TTC549 (cell line): ENCODE results near the gene ISX.

Experiments
- FAIRE-seq: peaks from 2 replicates; lab custom pipeline; 2012; peaks lifted over from hg19 to GRCh38; lab: Jason Lieb, UNC

The ISX gene

DNA sequence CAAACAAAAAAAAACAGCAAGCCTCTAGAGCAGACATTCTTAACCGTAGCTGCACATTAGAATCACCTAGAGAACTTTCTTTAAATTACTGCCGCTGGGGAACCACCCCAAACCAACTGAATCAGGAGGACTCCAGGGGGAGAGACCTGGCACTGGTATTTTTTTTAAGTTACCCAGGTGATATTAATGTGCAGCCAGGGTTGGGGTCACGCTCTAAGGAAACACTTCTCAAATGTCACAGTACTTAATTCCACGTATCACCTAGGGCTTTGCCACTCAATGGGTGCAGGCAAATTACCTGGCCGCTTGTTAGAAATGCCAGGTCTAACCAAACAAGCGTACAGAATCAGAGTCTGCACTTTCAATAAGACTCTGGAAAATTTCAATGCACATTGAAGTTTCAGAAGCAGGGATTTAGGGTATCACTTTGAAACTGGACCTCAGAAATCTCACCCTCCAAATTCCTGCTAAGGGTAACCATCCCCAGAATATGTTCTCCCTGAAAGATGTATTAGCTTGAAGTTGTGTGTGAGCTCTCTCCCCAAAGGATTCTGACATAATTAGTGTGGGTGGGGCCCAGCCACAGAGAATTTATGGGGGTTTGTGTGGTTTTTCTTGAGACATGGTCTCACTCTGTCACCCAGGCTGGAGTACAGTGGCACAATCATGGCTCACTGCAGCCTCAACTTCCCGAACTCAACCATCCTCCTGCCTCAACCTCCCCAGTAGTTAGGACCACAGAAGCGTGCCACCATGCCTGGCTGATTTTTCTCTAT is 12.7 kb upstream of the ISX start:
- FAIRE-seq: no peak

DNA sequence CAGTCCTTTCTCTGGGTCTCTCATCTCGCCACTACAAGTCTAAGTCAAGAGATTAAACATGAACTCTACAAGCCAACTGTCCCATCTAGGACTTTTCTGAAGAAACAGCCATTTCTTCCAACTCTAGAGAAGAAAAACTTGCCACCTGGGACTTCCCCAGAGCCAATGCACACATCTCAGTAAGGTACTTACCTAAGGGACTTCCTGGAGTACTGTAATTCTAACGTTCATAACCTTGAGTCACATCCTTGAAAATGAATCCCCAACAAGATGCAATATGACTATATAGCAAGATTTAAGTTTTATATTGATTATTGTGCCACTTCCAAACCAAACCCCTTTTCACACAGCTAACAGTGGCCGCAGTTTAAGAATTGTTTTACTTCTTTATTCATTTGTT is 11.9 kb upstream of the ISX start:
- no peak for FAIRE-seq

DNA sequence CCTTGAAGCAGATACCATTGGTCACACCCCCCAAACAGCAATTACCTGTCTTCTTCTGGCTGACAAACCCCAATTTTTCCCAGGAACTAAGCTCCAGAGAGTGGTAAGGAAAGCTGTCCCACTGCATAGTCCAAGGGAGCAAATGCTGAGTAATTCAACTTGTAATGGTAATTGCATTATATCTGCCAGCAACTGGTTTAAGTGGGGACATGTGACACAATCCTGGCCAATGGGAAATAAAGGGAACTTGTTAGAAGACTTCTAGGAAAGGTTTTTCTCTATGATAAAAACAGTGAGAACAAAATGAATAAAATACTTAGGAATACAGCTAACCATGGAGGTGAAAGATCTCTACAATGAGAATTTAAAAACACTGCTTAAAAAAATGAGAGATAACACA is 9.5 kb upstream of the ISX start:
- FAIRE-seq: no peak

DNA sequence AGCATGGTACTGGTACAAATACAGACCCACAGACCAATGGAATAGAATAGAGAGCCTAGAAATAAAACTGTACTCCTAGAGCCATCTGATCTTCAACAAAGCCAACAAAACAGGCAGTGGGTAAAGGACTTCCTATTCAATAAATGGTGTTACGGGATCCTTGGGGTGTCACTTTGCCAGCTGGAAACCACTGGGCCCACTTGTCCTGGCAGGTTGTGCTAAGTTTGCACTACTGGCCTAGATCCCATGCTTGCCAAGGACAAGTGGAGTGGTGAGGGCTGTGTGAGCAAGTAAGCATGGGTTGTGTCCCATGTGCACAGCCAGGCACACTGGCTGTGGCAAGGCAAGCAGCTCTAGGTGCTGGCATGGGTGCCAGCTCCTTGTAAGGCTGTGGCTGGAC is 8.8 kb upstream of the ISX start:
- FAIRE-seq: no peak

DNA sequence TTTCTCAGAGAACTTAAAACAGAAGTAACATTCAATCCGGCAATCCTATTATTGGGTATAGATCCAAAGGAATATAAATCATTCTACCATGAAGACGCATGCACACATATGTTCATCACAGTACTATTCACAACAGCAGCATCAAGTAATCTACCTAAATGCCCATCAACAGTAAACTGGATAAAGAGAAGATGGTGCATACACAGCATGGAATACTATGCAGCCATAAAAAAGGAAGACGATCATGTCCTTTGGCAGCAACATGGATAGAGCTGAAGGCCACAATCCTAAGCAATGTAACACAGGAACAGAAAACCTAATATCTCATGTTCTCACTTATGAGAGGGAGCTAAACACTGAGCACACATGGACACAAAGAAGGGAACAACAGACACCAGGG is 6.3 kb upstream of the ISX start:
- FAIRE-seq: no peak

DNA sequence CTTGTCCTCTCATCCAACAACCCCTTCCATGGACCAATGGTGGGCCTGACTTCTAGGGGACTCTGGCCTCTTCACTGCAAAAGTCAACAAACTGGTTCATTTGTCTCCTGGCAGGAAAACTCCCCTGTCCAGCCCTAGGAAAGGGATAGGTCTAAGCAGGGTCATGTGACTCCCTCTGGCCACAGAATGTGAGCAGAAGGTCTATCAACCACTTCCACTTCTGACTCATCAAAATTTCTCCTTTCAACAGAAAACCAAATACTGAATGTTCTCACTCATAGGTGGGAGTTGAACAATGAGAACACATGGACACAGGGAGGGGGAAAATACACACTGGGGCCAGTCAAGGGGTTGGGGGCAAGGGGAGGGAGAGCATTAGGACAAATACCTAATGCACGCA is 1.3 kb upstream of the ISX start:
- no peak for FAIRE-seq

DNA sequence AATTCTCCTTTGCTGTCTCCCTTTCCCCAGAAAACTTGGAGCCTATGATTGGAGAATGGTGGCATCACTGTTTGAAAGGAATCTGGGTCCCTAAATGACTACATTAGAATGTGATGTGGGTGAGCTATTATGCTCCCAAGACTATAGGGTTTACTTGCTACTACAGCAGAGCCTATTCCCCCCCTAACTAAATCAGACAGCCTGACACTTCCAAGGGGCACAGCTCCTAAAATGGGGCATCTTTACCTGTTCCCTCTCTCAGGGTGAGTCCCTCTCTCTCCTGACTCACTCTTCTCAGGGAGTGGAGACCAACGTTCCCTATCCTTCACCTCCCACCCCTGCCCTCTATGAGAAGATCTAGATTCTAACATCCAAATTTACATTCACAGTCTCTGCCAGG is 775 bp upstream of the ISX start:
- FAIRE-seq: no peak

DNA sequence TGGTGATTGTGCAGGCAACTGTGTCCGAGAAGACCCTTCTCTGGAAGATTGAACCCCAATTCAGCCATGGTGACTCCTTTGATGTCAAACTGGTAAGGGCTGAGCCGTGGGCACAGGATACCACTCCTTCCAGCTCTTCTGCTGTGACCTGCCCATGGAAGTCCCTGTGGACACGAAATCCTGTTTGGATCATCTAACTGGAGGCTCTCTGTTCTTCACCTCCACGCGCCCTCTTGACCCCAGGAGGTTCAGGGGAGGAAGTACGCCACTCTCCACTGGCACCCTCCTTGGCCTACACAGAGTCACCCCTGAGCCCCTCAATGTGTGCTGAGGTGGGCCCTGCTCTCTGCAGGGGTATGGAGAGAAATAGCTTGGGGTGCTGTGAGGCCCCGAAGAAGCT is 810 bp downstream of the ISX start:
- FAIRE-seq: no peak

DNA sequence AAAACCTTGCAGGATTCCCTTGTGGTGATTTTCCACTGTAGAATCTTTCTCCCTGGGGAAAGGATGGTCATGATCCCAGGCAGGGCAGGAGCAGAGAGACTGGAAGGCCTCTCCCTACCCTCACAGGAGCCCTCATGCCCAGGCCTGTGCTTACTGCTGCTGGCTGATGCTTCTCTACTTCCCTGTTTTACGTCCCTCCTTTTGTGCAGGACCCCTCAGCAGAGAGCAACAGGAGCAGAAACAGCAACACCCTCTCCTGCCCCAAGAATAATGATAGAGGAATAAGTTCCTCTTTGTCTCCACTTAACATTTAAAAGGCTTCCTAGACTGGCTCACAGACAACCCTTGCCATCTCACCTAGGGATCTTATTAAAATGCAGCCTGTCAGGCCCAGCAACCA is 3.6 kb downstream of the ISX start:
- FAIRE-seq: no peak

DNA sequence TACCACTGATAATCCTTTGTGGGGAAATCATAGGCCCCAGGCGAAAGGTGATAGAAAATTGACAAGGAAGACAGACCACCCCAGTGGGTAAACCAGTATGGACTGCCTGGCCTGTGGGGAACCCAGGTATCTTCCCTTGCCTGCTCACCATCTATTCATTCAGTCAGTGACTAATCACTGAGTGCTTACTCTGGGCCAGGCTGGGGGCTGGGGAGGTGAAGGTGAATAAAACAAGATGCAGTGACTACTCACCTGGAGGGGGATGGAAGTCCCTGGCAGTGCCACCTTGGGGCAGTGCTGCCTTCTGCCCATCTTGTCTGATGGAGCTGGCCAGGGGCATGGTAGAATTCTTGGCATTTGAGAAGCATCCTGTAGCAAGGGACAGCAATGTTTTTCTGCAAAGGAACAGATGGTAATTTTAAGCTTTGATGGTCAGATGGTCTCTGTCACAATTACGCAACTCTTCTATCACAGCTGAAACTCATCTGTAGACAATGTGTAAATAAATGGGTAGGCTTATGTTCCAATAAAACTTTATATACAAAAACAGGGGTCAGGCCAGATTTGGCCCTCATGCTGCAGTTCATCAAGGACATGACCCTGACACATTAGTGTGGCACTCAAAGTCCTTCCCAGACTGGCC is 4.6 kb downstream of the ISX start:
- FAIRE-seq: no peak

DNA sequence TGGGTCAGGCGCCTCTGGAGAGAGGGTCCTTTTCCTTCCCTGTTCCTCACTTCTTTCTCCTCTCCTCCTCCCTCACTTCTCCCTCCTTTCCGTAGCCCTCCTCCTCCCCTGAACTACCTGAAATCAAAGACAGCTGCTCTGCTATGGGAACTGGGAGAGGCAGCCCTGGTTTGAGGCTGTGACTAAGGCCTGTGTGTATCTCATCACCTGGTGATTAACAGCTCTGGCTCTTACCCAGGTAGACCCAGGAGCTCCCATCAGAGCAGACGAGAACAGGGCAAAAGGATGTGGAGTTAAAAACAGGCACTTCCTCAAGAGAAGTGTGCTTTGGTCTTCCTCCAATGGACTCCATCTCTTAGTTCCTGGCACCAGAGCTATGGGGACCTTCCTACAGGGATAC is 5.8 kb downstream of the ISX start:
- no peak for FAIRE-seq

DNA sequence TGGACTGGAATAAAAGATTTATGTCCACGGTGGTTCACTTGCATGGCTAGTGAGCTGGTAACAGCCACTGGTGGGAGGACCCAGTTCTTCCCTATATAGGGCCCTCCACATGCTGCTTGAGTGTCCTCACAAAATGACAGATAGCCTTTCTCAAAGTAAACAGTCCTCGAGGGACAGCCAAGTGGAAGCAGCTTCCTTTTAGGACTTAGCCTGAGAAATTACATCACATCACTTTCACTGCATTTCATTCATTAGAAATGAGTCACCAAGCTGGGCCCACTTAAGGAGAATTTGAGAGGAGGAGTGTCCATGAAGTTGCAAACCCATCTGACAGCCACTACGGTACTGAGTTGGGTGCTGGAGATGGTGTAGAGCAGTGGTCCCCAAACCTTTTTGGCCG is 7.0 kb downstream of the ISX start:
- no peak for FAIRE-seq

DNA sequence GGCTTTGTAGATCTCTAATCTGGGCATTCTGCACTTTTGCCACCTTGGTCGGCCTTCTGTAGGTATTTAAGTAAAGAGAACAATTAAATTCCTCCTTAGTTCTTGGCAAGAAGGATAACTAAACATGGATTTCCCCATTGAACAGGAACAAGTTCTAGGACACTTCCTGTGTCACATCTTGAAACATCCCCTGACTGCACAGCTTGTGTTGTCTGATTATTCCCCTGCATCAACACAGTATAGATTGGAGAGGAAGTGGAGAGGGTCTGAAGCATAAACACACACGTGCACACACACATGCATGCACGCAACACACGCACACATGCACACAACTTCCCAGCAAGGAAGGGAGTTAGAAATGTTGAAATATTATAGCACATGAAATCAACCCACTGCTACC is 8.6 kb downstream of the ISX start:
- no peak for FAIRE-seq

DNA sequence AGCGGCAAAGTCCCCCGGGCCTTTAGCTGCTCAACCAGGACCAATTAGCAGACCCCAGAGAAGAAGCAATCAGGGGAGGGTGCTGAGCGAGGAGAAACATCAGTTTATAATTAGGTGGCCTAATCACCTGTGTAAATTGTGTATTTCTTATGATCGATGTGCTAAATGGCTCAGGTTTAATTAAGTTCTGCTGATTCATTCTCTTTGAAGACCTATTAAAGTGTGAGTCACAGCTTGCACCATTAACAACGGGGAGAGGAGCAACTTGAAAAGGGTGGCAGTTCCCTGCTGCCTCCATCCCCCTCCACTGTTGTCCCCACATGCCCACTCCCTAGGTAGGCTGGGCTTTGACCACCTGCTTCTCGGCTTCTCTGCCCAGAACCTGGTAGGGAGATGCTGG is 10.7 kb downstream of the ISX start:
- no peak for FAIRE-seq

DNA sequence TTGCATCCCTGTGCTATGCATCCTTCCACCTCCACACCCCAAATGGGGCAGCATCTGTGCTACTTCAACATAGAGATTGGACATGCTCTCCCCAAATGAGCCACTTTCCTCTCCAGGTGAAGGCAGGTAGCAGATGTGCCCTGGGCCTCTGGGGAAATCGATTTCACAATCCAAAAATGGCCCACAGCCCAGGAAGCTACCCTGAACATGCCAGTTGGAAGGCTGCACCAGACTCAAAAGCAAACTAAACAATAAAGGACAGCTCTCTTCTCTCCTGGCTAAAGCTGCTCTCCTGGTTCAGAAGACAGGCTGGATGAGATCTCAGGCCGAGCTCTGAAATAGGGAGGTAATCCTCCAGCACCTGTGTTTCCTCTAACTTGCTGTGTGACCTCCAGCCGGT is 19.7 kb downstream of the ISX start:
- FAIRE-seq: no peak

DNA sequence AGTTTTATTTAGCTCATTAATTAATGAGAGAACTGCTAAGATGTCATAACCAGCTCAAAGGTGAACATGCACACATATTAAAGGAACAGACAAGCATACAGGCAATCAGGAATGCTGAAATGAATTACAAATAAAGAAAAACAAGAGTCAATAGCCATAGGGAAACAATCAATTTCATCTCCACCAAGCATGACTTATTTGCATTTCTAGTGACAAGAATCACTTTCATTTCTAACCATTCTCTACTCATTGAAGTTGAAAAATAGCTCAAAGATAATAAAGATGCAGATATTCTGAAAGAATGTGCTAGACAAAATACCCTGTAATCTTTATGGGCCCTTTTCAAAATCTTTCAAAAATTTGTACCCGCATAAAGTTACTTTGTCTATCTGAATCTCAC is 23.2 kb downstream of the ISX start:
- FAIRE-seq: no peak

DNA sequence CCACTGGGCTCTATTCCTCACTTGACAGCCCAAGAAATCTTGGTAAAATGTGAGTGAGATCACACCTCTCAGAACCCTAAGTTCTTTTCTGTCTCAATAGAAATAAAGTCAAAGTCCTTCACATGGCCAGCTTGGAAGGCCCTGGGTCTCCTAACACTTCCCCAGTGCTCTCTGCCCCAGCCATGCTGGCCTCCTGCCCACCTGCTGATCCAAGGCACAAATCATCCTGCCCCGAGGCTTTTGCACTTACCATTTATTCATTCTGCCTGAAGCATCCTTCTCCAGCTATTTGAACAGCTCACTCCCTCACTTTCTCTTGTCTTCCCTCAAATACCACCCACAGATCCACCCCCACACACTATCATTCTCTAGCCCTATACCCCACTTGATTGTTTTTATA is 26.4 kb downstream of the ISX start:
- FAIRE-seq: no peak

DNA sequence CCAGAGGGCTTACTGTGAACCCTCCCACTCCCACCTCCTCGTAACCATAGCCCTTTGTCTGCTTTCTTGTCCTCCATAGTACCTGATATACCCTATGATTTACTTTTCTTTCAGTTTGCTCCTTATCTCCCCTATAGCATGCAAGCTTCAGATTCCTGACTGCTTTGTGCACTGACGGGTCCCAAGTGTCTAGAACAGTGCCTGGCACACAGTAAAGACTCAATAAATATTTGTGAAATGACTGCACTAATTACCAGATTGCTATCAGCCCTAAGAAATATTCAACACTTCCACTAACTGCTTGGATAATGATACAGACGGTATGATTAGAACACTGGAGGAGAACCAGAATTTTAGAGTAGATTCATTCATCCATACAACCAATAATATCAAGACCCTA is 33.0 kb downstream of the ISX start:
- no peak for FAIRE-seq

DNA sequence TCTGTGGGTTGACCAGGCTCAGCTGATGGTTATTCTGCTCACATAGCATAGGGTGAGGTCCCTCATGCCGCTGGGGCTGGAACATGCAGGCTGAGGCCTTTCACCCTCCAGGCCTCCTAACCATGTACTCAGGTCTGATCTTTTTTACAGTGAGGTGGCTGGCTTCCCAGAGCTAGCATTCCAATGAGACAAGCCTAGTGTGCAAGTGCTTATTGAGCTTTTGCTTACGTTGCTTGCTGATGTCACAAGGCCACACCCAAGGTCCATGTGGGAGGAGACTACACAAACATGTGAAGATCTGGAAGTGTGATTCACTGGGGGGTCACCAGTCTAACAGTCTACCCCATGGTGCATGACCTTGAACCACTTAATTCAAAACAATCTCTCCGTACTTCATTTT is 33.9 kb downstream of the ISX start:
- FAIRE-seq: no peak

DNA sequence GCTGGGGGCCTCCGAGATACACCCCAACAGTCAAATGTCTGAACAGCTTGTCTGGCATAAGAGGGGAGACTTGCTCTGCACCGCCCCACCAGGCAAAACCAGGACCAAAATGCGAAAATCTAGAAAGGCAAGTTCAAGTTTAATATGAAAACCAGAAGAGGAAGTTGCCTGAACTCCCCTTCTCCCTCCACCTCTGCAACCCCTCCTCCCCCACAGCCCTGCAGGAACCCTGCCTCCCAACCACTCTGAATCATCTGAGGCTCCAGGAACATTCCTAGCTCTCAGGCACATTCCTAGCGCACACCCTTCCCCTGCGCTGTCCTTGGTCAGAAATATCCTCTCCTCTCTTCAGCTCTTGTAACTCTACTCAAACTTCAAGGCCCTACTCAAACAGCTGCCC is 36.7 kb downstream of the ISX start:
- FAIRE-seq: no peak

DNA sequence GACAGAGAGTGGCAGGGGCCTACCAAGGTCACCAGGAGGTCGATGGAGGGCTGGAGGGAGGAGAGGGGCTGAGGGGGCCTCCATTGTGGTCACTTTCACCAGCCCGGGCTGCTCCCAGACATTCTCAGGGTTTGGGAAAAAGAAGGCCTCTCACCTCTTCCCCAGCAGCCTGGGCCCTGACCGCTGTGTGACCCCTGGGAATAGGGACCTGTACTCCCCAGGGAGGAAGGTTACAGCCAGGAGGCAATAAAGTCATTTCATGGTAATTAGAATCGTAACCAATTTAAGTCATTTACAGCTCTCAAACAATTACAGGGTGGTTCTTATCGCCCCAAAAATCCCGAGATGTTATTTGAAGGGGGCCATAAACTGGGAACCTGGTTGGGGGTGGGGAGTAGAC is 37.8 kb downstream of the ISX start:
- FAIRE-seq: no peak

DNA sequence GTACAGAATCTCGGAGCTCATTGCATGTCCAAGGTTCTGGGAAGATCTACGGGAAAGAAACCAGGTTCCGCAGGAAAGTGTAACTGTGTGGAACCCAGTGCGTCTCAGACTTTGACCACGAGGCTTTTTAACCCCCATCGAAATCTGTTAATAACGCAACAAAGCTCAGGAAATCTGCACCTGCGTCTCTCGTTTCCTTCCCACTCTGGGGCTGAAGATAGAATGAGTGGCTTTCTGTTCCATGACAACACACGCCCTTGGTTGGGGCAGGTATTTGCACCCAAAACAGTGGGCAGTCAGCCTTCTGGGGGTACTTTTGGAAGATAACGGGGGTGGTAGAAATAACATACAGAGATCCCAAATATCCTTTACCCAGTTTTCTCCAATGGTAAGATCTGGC is 38.5 kb downstream of the ISX start:
- no peak for FAIRE-seq

DNA sequence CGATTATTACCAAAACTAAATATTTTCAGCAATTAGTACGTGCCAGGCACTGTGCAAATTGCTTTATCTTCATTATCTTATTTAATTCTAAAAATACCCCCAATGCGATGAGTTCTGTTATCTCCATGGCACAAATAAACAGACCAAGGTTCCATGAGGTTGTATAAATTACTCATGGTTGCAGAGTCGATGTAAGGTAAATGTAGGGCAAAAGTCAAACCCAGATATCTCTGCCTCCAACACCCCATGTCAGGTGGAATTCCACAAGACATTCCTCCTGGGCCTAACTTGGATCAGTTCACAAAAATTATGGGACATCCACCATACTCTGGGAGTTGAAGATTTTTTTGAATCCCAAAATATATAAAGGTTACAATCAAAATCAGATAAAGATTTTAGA is 43.7 kb downstream of the ISX start:
- no peak for FAIRE-seq

DNA sequence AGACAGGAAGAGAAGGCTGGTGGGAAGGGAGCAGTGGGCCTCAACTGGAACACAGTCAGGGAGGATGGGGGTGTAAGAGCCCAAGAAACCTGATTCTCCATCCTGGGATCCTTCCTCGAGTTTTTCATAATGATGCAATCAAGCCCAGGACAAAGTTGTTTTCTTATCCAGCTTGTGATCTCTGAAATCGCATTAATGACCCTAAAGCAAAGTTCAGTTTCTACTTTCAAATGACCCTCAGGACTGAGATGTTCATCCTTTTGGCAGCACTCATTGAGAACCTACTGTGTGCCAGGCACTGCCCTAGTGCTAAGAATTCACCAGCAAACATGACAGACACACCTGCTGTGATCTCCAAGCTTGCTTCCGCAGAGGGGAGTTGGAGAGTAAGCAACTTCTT is 45.3 kb downstream of the ISX start:
- no peak for FAIRE-seq

DNA sequence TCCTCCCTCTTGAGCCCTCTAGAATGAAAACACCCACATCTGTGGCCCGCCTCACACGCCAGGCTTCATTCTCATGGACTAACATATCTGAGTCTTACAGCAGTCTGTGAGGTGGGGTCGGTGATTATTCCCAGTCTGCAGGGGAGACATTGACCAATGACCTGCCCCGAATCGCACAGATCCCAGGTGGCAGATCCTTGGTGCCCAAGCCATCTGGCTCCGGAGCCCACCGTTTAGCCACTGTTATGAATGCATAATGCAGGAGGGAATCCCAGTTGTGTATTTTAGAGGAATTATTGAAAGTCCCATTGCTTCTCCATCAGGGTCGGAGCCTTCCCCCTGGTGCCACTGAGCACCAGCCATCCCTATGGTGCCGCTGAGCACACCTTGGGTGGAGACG is 47.4 kb downstream of the ISX start:
- FAIRE-seq: no peak
